ENCODE results near the gene EFNB1. TPM values are rescaled to one million over a fixed set of nuclear protein-coding genes. Genes with fewer than 3 reads are reported as not detected.

EFNB1 gene
- polyA plus RNA-seq, 1 donor, result 87.7 TPM

DNA sequence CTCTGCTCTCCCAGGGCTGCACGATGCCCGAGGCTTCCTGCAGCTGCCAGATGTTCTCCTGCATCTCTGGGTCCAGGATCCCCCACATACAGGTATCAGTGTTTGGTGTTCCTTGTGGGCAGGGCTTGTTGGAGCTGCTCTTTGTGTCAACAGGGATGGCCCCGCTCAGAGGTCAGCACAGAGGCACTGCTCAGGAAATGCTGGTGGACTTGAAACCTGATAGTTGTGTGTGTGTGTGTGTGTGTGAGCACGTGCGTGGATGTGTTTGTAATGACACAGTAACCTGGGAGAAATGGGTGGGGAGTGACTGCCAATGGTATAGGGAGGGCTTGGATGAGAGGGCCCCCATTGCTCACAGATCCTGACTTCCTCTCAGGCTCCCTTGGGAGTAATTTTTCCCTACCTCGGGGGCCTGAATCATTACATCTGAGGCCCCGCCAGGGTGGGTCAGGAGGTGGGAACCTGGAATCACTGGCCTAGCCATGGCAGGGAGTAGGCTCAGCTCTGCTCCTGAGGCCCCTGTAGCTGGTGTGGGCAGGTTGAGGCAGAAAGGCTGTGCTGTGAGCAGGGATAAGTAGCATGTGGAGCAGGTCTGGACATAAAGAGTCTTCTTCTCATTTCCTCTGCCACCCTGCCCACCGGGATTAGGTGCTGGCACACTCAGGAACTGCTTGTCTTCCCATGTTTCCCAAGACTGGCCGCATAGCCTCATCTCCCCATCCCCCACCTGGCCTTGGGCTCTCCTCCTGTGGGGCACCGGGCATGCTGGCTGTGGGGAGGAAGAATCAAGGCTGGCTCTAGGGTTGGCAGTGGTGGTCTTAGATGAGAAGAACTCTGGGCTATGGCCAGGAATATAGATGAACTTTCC, 2.5 kb upstream of the EFNB1 start:
- DNase-seq, result no peak

DNA sequence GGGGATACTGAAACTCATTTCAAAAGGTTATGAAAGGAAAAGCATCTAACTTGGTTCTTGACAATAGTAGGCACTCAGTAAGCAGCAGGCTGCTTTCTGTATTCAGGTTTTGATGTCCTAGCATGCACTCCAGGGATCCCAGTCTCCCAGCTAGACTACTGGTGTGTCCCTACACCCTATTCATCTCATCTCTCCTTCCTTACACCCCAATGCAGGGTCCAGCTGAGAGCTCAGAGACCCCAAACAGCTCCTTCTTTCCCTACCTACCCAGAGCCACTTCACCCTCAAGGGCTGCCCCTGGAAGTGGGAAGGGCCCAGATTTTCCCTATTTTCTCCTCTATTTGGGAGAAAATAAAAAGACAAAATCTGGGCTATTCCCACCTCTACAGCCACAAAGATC, 1.6 kb upstream of the EFNB1 start:
- DNase-seq, result no peak

DNA sequence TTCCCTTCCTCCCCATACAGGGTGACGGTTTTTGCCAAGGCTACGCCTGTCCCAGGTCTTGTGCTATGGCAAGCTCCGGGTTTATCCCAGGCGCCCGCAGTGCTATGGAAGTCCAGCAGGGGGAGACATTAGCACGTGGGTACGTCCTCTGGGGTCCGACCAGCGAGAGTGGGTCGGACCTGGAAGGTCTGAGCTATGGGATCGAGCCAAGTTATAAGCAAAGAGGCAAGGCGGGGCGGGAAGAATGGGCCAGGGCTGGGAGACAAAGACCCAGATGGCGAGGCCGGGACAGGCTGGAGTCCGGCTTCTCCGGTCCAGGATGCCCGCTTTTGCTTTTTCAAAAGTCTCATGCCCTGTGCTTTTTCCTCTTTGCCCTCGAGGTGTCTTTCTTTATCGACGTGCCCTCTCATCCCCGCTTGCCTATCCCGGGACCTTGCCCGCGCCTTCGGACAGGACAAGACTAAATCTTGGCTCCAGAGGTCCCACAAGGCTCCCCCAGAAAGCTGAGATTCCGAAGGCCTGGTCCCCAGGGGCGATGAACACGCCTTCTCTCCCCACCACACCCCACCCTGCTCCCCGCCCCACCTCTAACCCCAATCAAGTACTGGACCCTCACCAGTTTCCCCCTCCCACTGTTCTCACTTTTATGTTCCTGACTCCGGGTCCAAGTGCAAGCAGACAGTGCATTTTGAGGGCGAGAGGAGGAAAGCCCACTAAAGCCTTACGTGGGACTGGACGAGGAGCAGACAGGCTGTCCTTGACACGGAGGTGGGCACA, 785 bp upstream of the EFNB1 start:
- peak; percentile 80 for DNase-seq

DNA sequence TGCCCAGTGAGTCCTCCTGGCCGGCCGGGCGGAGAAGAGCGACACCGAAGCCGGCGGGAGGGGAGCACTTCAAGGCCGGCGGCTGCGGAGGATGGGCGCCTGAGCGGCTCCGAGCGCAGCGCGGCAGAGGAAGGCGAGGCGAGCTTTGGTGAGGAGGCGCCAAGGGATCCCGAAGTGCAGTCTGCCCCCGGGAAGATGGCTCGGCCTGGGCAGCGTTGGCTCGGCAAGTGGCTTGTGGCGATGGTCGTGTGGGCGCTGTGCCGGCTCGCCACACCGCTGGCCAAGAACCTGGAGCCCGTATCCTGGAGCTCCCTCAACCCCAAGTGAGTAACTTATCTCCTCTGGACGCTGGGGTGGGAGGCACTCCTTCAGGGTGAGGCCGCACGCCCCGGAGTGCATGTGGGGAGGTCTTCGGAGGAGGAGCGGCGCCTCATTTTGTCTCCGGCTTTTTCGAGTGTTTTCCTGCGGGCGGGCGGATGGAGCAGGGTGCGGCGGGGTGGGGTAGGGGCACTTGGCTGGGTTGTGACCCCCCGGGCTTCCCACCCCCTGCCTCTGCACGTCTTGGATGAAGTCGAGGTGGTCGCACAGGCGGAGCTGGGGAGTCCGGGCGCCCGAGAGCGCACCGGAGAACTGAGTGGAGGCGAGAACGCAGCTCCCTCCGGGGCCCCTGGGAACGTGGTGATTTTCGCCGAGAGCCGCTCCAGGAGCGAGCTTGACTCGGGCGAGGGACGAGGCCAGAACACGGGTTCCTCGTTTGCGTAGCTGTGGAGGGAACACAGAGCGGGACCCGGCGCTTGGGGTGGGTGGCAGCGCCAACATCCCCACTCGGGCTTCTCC, 979 bp downstream of the EFNB1 start:
- DNase-seq, result no peak

DNA sequence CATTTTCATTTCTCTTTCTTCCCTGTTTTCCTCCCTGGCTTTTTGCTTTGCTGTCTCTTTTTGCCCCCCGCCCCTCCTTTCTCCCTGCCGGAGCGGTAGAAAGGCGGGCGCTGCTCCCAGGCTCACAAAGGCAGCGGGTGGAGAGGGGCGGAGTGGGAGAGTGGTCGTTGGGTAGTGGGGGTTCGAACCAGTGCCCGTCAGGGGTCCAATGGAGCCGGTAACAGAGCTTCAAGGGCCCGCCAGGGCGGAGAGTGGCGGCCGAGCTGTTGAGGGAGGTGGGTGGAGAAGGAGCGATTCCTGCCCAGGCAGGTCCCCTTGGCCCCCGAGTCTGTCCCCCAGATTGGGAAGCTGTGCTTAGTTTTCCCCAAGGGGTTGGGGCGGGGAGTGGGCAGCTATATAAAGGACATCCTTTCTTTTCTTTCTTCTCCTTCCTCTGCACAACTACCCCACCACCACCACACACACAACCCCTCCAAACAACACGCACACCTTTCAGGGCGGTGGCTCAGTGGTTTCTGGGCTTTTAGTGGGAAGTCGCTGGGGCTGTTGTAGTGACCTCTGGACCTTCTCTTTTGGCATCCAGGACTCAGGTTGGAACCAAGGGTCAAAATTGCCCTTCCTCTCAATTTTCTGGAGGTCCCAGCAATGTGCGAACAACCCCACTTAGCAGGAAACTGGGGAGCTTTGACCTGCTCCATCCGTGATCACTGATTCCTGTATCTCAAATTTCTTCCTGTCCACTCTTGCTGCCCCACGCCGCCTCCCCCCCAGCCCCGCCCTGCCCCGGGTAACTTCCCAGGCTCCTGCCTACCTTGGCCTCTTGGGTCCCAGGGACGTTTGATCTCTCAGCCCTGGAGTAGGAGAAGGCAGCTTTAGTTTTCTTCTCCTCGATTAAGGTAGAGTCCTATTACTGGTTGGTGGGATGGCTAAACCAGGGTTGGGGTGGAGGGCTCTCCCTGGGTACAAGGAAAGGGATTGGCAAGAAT, 1.9 kb downstream of the EFNB1 start:
- no peak for DNase-seq

DNA sequence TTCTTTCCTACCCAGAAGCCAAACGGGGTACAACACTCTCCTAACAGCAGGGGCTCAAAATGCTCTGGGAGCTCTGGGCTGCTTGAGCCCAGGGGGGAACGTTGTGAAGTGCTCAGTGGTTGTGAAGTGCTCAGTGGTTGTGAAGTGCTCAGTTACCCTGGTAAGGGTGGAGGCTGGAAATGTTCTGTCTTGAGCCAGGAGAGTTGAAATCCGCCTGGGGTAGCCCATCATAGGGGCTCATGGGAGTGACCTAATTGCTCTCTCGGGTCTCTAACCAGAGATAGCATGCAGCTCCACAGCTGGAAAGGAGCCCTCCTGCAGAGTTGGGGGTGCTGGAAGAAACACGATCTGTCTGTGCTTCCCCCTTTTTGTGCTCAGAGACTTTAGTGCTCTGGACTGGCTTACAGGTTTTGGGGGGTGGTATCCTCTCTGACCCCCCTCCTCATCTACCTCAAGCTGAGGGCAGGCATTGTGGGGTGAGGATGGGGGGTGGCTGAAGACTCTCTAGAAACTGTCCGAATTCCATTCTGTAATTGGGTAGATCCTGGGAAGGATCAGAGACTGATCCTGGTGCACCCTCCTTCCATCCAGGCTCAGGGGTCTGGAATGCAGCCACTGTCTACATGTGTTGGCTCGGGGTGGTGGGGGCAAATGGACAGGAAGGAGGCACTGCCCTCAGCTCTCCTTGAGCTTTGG, 2.7 kb downstream of the EFNB1 start:
- no peak for DNase-seq

DNA sequence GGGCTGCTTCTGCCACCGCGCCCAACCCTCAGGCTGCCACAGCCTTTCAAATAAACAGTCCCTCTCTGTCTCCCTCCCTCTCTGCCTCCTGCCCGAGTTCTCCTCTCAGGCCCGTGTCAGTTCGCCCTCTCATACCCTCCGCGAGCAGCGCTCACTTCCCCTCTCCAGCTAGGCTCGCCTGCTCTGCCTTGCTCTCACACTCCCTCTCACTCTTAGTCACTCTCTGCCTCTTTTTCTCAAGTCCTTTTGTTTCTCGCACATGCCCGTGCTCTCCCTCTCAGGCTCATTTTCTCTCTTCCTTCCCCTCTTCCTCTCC, 3.2 kb downstream of the EFNB1 start:
- DNase-seq, result no peak

DNA sequence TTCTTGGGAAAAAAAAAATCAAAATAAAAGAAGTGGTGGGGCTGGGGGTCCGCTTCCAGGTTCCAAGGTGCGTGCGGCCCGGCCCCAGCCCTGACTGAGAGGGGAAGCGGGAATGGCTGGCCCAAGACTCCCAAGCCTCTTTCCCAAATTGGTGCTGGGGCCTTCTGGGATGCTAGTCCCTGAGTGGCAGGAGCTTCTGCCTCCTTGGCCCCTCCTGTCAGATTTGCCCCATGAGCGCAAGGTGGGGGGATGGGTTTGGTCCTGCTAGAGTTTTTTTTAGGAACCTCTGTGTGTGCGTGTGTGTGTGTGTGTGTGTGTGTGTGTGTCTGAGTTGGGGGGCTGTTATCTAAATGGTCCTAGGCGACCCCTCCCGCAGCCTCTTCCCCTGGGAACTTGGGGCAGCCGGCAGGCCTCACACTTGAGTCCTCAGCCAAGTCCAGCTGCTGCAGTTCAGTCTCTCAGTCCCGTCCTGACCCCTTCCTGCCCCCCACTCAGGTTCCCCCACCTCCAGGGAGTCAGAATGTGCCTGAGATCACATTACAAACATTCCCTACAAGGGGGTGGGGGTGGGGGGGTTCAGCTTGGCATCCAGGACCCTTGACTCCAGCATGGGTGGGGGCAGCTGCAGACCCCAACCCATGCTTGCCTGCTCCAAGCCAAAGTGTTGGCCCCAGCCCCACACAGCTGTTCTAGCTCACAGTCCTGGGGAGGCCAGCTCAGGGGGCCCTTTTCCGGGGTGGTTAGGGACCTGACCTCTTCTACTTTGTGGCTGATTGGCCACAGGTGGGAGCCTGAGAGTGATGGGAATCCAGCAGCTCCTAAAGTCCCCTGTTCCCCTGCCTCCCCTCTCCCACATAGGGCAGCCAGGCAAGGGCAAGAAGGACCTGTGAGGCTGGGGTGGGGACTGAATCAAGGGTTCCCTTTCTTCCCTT, 4.0 kb downstream of the EFNB1 start:
- no peak for DNase-seq

DNA sequence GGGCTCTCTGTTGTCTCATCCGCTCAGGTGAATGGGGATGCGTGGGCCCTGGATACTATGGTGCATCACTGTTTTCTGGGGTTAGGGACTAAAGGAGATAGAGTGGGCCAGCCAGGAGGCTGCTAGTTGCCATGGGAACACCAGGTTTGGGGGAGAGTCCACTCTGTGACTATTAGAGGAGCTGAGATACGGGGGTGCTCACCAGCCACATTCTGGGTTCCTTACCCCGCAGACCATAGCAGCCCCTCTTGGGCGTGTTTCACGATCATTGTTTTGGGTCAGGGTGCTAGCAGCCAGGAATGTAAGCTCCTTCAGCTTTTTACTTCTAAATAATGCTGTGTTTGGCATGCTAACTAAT, 4.6 kb downstream of the EFNB1 start:
- no peak for DNase-seq

DNA sequence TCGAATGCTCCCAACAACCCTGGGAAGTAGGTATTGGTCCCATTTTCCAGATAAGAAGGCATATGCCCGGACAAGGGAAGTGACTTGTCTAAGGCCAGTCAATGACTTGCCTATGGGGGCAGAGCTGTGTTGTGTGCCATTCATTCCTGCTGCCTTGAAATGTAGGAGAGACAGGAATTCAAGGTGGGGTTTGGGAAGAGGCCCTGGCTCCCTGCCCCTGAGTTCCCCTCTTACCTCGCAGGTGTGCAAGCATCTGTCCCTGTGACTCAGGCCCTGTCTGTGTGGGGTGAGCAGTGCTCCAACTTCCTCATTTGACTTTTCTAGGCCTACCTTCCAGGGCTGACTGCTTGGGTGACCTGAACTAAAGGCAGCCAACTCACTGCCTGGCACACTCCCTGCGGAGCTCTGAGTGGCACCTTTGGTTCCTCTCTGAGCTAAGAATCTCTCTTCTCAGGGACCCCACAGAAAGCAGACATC, 5.1 kb downstream of the EFNB1 start:
- no peak for DNase-seq

DNA sequence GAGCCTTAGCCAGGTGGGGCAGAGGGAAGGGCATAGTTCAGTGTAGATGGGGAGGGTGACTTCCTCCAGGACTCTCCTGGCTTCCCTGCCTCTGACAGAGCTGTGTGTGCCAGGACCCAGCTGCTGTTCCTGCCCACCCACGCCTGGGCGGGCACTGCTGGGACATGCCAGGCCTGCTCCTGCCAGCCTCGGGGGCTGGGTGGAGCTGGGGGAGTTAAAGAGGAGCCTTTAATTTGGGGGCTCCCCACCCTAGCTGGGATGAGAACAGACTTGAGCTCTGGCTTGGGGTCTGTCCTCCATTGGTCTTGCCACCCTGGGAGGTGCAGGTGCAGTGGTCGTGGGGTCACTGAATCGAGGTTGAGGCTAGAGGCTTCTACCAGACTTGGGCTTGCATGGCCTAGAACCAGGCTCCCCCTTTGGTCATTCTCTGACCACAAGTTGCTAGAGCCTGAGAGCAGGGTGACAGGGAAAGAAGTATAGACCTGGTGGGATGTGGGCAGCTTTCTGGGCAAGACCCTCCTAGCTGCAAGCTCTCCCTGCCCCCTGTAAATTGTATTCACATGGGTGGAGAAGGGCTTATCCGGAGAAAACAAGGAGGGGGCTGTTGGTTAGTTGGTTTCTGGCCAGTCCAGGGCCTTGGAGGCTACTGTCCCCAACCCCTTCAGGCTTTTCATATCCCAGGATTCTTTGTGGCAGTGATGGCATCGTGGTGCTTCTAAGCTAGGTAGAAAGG, 5.7 kb downstream of the EFNB1 start:
- DNase-seq, result no peak

DNA sequence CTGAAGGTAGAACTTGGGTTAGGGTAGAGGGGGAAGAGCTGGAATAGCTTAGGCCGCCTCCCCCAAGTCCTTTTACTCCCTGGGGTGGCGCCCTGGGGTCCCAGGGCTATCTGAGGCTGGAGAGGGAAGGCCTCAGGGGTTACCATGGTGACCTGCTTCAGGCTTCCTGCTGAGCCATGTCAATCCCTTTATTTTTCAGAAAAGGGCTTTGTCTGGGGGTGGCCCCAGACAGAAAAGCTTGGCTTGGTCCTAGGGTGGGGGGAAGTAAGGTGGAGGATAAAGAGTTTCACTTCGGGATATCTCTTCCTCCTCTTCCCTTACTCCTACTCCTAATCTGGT, 6.3 kb downstream of the EFNB1 start:
- DNase-seq, result no peak

DNA sequence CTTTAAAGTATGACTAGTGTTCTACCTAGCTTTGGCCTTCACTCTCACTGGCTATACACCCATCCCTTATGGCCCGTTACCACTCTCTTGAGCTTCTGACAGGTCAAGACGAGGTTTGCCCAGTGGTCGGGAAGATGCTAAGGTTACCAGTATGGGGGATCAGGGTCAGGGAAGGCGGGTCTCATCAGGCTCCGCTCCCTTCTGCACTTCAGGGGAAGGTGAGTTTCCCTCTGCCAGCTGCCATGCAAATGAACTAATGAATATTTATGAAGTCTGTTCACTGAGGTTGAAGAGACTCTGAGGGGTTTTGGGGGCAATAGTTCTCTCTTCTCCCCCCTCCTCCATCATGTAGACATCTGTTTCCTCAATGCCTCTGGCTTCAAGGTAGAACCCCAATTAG, 6.6 kb downstream of the EFNB1 start:
- no peak for DNase-seq

DNA sequence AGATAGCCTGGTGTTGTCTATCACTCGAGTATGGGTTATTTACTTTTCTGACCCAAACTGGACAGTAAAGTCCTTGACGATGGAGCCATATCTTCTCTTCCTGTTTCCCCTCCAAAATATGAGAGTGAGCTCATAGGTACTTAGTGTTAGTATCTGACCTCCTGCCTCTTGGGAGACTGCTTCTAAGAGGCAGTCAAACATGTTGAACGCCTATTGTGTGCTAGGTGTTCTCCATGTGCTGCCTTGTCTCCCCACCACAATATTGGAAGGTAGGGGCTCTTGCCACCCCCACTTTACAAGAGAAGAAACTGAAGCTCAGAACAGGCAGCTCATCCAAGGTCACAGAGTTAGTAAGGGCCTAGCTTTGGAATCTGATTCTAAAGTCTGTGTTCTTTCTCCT, 8.3 kb downstream of the EFNB1 start:
- no peak for DNase-seq

DNA sequence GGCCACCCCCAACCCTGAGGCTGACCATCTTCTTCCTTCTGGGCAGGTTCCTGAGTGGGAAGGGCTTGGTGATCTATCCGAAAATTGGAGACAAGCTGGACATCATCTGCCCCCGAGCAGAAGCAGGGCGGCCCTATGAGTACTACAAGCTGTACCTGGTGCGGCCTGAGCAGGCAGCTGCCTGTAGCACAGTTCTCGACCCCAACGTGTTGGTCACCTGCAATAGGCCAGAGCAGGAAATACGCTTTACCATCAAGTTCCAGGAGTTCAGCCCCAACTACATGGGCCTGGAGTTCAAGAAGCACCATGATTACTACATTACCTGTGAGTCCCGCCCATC, 9.7 kb downstream of the EFNB1 start:
- DNase-seq, result no peak

DNA sequence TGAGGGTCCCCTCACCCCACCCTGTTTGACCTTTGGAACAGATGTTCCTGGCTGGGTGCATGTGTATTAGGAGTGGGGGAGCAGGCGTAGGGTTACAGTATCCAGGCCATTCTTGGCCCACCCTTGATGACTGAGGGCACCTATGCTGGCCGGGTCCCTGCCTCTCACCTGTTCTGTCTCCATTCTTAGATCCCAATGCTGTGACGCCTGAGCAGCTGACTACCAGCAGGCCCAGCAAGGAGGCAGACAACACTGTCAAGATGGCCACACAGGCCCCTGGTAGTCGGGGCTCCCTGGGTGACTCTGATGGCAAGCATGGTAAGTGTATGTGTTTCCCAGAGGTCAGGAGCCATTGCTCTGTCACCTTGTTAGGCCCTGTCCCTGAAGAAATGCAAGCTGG, 10.9 kb downstream of the EFNB1 start:
- no peak for DNase-seq

DNA sequence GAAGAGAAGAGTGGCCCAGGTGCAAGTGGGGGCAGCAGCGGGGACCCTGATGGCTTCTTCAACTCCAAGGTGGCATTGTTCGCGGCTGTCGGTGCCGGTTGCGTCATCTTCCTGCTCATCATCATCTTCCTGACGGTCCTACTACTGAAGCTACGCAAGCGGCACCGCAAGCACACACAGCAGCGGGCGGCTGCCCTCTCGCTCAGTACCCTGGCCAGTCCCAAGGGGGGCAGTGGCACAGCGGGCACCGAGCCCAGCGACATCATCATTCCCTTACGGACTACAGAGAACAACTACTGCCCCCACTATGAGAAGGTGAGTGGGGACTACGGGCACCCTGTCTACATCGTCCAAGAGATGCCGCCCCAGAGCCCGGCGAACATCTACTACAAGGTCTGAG, 11.4 kb downstream of the EFNB1 start:
- DNase-seq, result no peak

DNA sequence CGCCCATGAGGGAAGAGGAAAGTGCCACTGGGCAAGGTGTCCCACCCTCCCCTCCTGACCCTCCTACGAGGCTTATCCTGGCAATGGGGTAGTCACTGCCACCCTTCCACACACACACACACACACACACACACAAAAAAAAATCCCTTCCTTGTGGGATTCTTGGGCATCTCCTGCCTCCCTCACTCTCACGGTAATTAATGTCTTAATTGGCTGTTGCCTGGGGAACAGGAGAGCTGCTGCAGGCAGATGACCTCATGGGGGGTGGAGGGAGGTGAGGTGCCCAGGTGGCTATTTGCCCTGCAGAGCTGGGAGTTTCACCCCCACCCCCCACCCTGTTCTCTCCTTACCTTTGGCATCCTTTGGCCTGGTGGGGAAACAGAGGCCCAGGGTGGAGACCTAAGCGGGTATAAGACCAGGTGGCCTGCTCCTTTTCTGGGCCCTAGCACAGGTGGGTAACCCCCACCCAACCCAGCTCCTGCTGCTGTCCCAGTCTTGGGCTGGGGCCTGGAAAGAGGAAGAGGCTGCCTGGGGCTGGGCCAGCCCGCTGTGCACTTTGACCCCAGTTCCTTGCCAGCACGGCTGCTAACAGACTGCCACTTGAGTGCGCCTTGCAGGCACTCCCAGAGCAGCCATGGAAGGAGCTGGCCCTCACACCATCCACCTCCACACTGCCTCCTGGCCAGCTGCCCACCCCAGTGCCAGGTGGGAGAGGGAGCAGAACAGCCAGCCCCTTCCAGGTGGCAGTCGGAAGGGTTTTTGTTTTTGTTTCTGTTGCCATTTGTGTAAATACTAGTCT, 12.6 kb downstream of the EFNB1 start:
- DNase-seq, result no peak
